HEK293 (cell line): ENCODE data around the gene COL17A1.

Experiments used
- CTCF ChIA-PET: fragments of 350-600 bp; formaldehyde crosslinking; extraction: SDS; loops from one replicate; lab custom pipeline; 2021; ENCODE audit warnings: antibody characterized with exemption; lab: Yijun Ruan, JAX
- POLR2A ChIA-PET: fragments of 300-600 bp; formaldehyde crosslinking; extraction: SDS; loops from one replicate; lab custom pipeline; 2020; ENCODE audit warnings: antibody characterized with exemption, inconsistent platforms; lab: Yijun Ruan, JAX
- H3K27ac ChIP-seq: fragments of 200-500 bp; sonication (Bioruptor generic); 2 replicates; pipeline ENCODE4 v1.5.1; 2014; ENCODE audit warnings: low read depth, low read length, control low read depth, inconsistent platforms; ENCODE audit errors: extremely low read depth
- H3K36me3 ChIP-seq, 2 experiments: fragments of 200-500 bp in 1 of 2; sonication (Bioruptor generic) in 1 of 2; 1 replicate in 1 of 2; 2 replicates in 1 of 2; pipeline ENCODE4 v1.5.1; 2014 to 2017; ENCODE audit warnings: inconsistent platforms in 2 of 2, low read length in 2 of 2; ENCODE audit not compliant: control insufficient read depth in 2 of 2, insufficient read depth in 1 of 2
- H3K4me1 ChIP-seq: fragments of 200-500 bp; sonication (Bioruptor generic); 2 replicates; pipeline ENCODE4 v1.5.1; 2014; ENCODE audit warnings: mild to moderate bottlenecking, low read length, inconsistent platforms; ENCODE audit not compliant: control insufficient read depth, insufficient read depth
- H3K4me3 ChIP-seq: 2 replicates; pipeline ENCODE4 v1.5.1; 2011; ENCODE audit warnings: low read depth, mild to moderate bottlenecking, control low read depth, low read length, moderate library complexity
- H3K9me3 ChIP-seq: fragments of 200-500 bp; sonication (Bioruptor generic); 2 replicates; pipeline ENCODE4 v1.5.1; 2014; ENCODE audit warnings: low read depth, low read length, inconsistent platforms; ENCODE audit not compliant: control insufficient read depth, insufficient read depth
- AEBP2 ChIP-seq: fragments of 450-650 bp; formaldehyde crosslinking; IDR thresholded peaks from 2 replicates; pipeline ENCODE4 v1.5.1; 2016; ENCODE audit warnings: missing biosample characterization, missing genetic modification characterization, borderline replicate concordance
- FEZF1 ChIP-seq: fragments of 450-650 bp; formaldehyde crosslinking; IDR thresholded peaks from 2 replicates; pipeline ENCODE4 v1.5.1; 2016; ENCODE audit warnings: missing biosample characterization, missing genetic modification characterization
- PRDM4 ChIP-seq: fragments of 450-650 bp; formaldehyde crosslinking; IDR thresholded peaks from 2 replicates; pipeline ENCODE4 v1.5.1; 2017; ENCODE audit warnings: missing biosample characterization, missing genetic modification characterization
- SCRT1 ChIP-seq: fragments of 450-650 bp; formaldehyde crosslinking; IDR thresholded peaks from 2 replicates; pipeline ENCODE4 v1.5.1; 2016; ENCODE audit warnings: missing biosample characterization, missing genetic modification characterization, borderline replicate concordance
- ZNF138 ChIP-seq: fragments of 450-650 bp; formaldehyde crosslinking; IDR thresholded peaks from 2 replicates; pipeline ENCODE4 v1.5.1; 2016; ENCODE audit warnings: missing biosample characterization, missing genetic modification characterization, borderline replicate concordance
- ZNF341 ChIP-seq: fragments of 450-650 bp; formaldehyde crosslinking; IDR thresholded peaks from 2 replicates; pipeline ENCODE4; 2016; ENCODE audit warnings: low read depth, missing biosample characterization, missing genetic modification characterization
- ZNF555 ChIP-seq: fragments of 450-650 bp; formaldehyde crosslinking; conservative IDR thresholded peaks from 2 replicates; pipeline ENCODE4 v1.5.1; 2017; ENCODE audit warnings: missing biosample characterization, mild to moderate bottlenecking, missing genetic modification characterization, inconsistent platforms
- ZNF707 ChIP-seq: fragments of 450-650 bp; formaldehyde crosslinking; IDR thresholded peaks from 2 replicates; pipeline ENCODE4 v1.5.1; 2016; ENCODE audit warnings: missing biosample characterization, missing genetic modification characterization
- ZNF843 ChIP-seq: fragments of 450-650 bp; formaldehyde crosslinking; IDR thresholded peaks from 2 replicates; pipeline ENCODE4 v1.5.1; 2016; ENCODE audit warnings: missing biosample characterization, missing genetic modification characterization
- TF ChIP-seq, protein P1 (sequence below): fragments of 450-650 bp; formaldehyde crosslinking; IDR thresholded peaks from 2 replicates; pipeline ENCODE4 v1.5.1; 2016; ENCODE audit warnings: missing biosample characterization, missing genetic modification characterization
- TF ChIP-seq, protein P2 (sequence below): fragments of 450-650 bp; formaldehyde crosslinking; IDR thresholded peaks from 2 replicates; pipeline ENCODE4 v1.5.1; 2016; ENCODE audit warnings: missing biosample characterization, missing genetic modification characterization, low read depth
- TF ChIP-seq, protein P3 (sequence below): fragments of 450-650 bp; formaldehyde crosslinking; IDR thresholded peaks from 2 replicates; pipeline ENCODE4 v1.5.1; 2017; ENCODE audit warnings: missing biosample characterization, missing genetic modification characterization

The COL17A1 gene

GRCh38 chr10:104016661-104017060 lies 69.0 kb downstream of the COL17A1 start (continued):
- TF ChIP-seq, protein P1, sequence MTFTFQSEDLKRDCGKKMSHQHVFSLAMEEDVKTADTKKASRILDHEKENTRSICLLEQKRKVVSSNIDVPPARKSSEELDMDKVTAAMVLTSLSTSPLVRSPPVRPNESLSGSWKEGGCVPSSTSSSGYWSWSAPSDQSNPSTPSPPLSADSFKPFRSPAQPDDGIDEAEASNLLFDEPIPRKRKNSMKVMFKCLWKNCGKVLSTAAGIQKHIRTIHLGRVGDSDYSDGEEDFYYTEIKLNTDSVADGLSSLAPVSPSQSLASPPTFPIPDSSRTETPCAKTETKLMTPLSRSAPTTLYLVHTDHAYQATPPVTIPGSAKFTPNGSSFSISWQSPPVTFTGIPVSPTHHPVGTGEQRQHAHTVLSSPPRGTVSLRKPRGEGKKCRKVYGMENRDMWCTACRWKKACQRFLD: no peak
- TF ChIP-seq ZNF707 (tag by site-specific recombination) (no peak), ZNF138 (tag by site-specific recombination) (no peak)
- TF ChIP-seq, protein P2, sequence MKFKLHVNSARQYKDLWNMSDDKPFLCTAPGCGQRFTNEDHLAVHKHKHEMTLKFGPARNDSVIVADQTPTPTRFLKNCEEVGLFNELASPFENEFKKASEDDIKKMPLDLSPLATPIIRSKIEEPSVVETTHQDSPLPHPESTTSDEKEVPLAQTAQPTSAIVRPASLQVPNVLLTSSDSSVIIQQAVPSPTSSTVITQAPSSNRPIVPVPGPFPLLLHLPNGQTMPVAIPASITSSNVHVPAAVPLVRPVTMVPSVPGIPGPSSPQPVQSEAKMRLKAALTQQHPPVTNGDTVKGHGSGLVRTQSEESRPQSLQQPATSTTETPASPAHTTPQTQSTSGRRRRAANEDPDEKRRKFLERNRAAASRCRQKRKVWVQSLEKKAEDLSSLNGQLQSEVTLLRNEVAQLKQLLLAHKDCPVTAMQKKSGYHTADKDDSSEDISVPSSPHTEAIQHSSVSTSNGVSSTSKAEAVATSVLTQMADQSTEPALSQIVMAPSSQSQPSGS (tag by site-specific recombination): no peak

GRCh38 chr10:104014176-104014575 lies 71.5 kb downstream of the COL17A1 start:
- TF ChIP-seq PRDM4: peak; percentile 12; the same call in 1 of the 2 replicates
- no peak for TF ChIP-seq AEBP2 (tag by site-specific recombination)
- no peaks in the 10 kb centered on the region for H3K4me1 ChIP-seq
- H3K36me3 ChIP-seq: peaks cover 11 to 12% of the 10 kb centered on the region in 2 experiments
- H3K27ac ChIP-seq: no peak overlapping the region
- no peaks in the 10 kb centered on the region for H3K9me3 ChIP-seq
- ChIA-PET POLR2A (no interaction called here), CTCF (no interaction called here)
- no peak overlapping the region for H3K4me3 ChIP-seq

DNA sequence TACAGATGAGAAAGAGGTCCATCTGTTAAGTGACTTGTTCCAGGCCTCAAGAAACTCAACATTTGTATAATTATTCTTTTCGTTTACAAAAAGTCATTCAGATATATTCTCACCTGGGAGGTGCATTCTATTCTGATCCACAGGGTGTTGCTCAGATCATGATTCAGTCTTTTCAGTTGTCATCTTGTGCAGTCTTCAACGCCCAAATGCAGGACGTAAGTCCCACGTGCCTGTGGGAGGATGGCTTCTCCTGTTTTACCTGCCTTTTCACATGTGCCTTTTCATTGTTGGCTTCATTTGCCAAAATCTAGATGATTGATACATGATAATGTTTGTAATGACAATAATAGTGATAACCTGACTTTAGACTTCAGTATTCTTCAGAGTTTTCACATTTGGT lies 72.2 kb downstream of the COL17A1 start:
- Histone ChIP-seq H3K4me1 (no peaks in the 10 kb centered on the region), H3K36me3 (peaks cover 4 to 6% of the 10 kb centered on the region in 2 experiments), H3K4me3 (no peak overlapping the region), H3K9me3 (no peaks in the 10 kb centered on the region), H3K27ac (no peak overlapping the region)
- CTCF ChIA-PET: interaction anchor here (1.1 kb wide), 1 partner anchor 15 kb away, joined by 3 read pairs; no protein-coding TSS in a partner anchor
- POLR2A ChIA-PET: no interaction called here
- TF ChIP-seq ZNF341 (tag by site-specific recombination): no peak

GRCh38 chr10:104011904-104012303 lies 73.8 kb downstream of the COL17A1 start:
- CTCF ChIA-PET: interaction anchor here (2.1 kb wide), 1 partner anchor 124 kb away, joined by 10 read pairs; no protein-coding TSS in a partner anchor
- no peaks in the 10 kb centered on the region for H3K9me3 ChIP-seq
- TF ChIP-seq FEZF1 (tag by site-specific recombination) (peak; percentile 80), PRDM4 (peak; percentile 68), SCRT1 (tag by site-specific recombination) (peak; percentile 52; the same call in 1 of the 2 replicates), ZNF843 (peak; percentile 81), ZNF555 (no peak)
- TF ChIP-seq, protein P3, sequence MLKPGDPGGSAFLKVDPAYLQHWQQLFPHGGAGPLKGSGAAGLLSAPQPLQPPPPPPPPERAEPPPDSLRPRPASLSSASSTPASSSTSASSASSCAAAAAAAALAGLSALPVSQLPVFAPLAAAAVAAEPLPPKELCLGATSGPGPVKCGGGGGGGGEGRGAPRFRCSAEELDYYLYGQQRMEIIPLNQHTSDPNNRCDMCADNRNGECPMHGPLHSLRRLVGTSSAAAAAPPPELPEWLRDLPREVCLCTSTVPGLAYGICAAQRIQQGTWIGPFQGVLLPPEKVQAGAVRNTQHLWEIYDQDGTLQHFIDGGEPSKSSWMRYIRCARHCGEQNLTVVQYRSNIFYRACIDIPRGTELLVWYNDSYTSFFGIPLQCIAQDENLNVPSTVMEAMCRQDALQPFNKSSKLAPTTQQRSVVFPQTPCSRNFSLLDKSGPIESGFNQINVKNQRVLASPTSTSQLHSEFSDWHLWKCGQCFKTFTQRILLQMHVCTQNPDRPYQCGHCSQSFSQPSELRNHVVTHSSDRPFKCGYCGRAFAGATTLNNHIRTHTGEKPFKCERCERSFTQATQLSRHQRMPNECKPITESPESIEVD (tag by site-specific recombination): peak; percentile 79
- TF ChIP-seq, all 188 proteins: peak for 5
- Histone ChIP-seq H3K4me3 (no peak overlapping the region), H3K36me3 (peaks cover 9 to 10% of the 10 kb centered on the region in 2 experiments), H3K27ac (no peak overlapping the region), H3K4me1 (no peaks in the 10 kb centered on the region)
- POLR2A ChIA-PET: no interaction called here
